Measurements from ENCODE around the gene PON1.

- TF ChIP-seq EZH2 (IDR thresholded peaks at IDR 0.05): no peak
- no peak for TF ChIP-seq POLR2AphosphoS5 (IDR thresholded peaks at IDR 0.05; ENCODE audit: borderline replicate concordance, low read depth, low read length)
- TF ChIP-seq FOXP2 (optimal IDR thresholded peaks at IDR 0.05; ENCODE audit: control extremely low read depth, extremely low read length, insufficient read depth): no peak
Measured at GRCh38 chr7:95255691-95256090, 68.6 kb downstream of the PON1 start.

Measured in SK-N-MC (cell line).